Measurements from ENCODE around the gene NT5DC2.

Gene NT5DC2

GRCh38 chr3:52524258-52524751, 9.4 kb downstream of the NT5DC2 start:
- no peak for DNase-seq

- DNase-seq = no peak
Measured at GRCh38 chr3:52523386-52524257, 10.0 kb downstream of the NT5DC2 start.

- no peak for DNase-seq
Measured at GRCh38 chr3:52522651-52523251, 10.9 kb downstream of the NT5DC2 start.

- DNase-seq = no peak
Measured at GRCh38 chr3:52521881-52522650, 11.6 kb downstream of the NT5DC2 start.

GRCh38 chr3:52521488-52521824, 12.2 kb downstream of the NT5DC2 start:
- no peak for DNase-seq

- DNase-seq = no peak
Measured at GRCh38 chr3:52520716-52521487, 12.8 kb downstream of the NT5DC2 start.

- no peak for DNase-seq
Measured at GRCh38 chr3:52520141-52520667, 13.5 kb downstream of the NT5DC2 start.

- no peak for DNase-seq
Measured at GRCh38 chr3:52519445-52520140, 14.1 kb downstream of the NT5DC2 start.

- no peak for DNase-seq
Measured at GRCh38 chr3:52518723-52519444, 14.8 kb downstream of the NT5DC2 start.

GRCh38 chr3:52517796-52518722, 15.6 kb downstream of the NT5DC2 start:
- no peak for DNase-seq

GRCh38 chr3:52516509-52517195, 17.0 kb downstream of the NT5DC2 start:
- no peak for DNase-seq

- DNase-seq = no peak
Measured at GRCh38 chr3:52515192-52515591, 18.5 kb downstream of the NT5DC2 start.

- no peak for DNase-seq
Measured at GRCh38 chr3:52514576-52514975, 19.1 kb downstream of the NT5DC2 start.

- DNase-seq = no peak
Measured at GRCh38 chr3:52513281-52513680, 20.4 kb downstream of the NT5DC2 start.

- DNase-seq = no peak
Measured at GRCh38 chr3:52512727-52513126, 20.9 kb downstream of the NT5DC2 start.

- no peak for DNase-seq
Measured at GRCh38 chr3:52512105-52512504, 21.6 kb downstream of the NT5DC2 start.

- DNase-seq = no peak
Measured at GRCh38 chr3:52511509-52511908, 22.1 kb downstream of the NT5DC2 start.

GRCh38 chr3:52509753-52510328, 23.8 kb downstream of the NT5DC2 start:
- no peak for DNase-seq

- DNase-seq = no peak
Measured at GRCh38 chr3:52507359-52507758, 26.3 kb downstream of the NT5DC2 start.

All from NCI-H1417 (cell line).